AG04450 (cell line): ENCODE measurements around the gene MGA. TPM values are rescaled to one million over a fixed set of nuclear protein-coding genes. Genes with fewer than 3 reads are reported as not detected.

ENCODE experiments used
- CTCF ChIA-PET: fragments of 300-600, 350-600 bp; formaldehyde crosslinking; extraction: SDS; loops from one replicate; lab custom pipeline; 2022; ENCODE audit warnings: antibody characterized with exemption, inconsistent platforms; lab: Charles Lee
- POLR2A ChIA-PET: fragments of 350-600 bp; formaldehyde crosslinking; extraction: SDS; loops from one replicate; lab custom pipeline; 2021; ENCODE audit warnings: antibody characterized with exemption, inconsistent platforms; lab: Yijun Ruan, JAX
- DNase-seq: peaks from one replicate; pipeline ENCODE4 v3.0.0-alpha.2; 2011; ENCODE audit warnings: low read depth, low spot score
- H3K27ac ChIP-seq: one replicate; pipeline ENCODE4 v1.5.1; 2012; ENCODE audit warnings: low read depth, low read length, control low read depth
- H3K27me3 ChIP-seq: one replicate; pipeline ENCODE4 v1.6.0; 2012; ENCODE audit warnings: low read length; ENCODE audit not compliant: control insufficient read depth, insufficient read depth
- H3K4me3 ChIP-seq: 2 replicates; pipeline ENCODE4 v1.5.1; 2011; ENCODE audit warnings: mild to moderate bottlenecking, low read depth, low read length, control low read depth
- H3K9me3 ChIP-seq: 2 replicates; pipeline ENCODE4 v1.5.1; 2012; ENCODE audit warnings: low read length; ENCODE audit not compliant: control insufficient read depth, insufficient read depth
- polyA plus RNA-seq: library from polyadenylated mRNA; depleted of rRNA; stranded (reverse); fragments of >200 nt; gene quantifications from 2 replicates; pipeline ENCODE4 v1.2.3, GENCODE V29; 2011
- TF ChIP-seq, protein P1 (sequence below): IDR thresholded peaks from 2 replicates; pipeline ENCODE4 v1.5.1; 2011; ENCODE audit warnings: low read depth, low read length, control low read depth, inconsistent platforms

The MGA gene
- polyA plus RNA-seq, 1 experiment: 9.7 TPM

DNA sequence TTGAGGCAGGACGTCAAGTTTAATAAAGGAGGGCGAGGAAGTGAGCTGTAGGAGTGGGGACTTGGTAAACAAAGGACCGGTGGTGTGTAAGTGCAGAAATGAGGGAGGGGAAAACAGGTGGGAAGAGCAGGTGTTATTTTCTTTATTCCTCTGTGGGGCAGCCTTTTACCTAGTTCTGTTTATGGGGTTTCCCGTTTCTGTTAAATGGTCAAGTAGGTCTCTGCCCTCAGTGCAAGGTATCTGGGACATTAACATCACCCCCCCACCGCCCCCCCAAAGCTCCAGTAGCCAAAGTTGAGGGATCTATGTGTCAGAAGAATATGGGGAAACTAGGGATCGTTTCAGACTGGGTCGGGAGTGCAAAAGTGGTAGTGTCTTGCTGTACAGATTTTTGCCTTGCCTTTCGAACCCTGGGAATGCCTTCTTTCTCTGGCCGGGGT lies 893 bp downstream of the MGA start:
- CTCF ChIA-PET: interaction anchor here (0.8 kb wide), 1 partner anchor 57 kb away, joined by 4 read pairs; no protein-coding TSS in a partner anchor
- TF ChIP-seq, protein P1, sequence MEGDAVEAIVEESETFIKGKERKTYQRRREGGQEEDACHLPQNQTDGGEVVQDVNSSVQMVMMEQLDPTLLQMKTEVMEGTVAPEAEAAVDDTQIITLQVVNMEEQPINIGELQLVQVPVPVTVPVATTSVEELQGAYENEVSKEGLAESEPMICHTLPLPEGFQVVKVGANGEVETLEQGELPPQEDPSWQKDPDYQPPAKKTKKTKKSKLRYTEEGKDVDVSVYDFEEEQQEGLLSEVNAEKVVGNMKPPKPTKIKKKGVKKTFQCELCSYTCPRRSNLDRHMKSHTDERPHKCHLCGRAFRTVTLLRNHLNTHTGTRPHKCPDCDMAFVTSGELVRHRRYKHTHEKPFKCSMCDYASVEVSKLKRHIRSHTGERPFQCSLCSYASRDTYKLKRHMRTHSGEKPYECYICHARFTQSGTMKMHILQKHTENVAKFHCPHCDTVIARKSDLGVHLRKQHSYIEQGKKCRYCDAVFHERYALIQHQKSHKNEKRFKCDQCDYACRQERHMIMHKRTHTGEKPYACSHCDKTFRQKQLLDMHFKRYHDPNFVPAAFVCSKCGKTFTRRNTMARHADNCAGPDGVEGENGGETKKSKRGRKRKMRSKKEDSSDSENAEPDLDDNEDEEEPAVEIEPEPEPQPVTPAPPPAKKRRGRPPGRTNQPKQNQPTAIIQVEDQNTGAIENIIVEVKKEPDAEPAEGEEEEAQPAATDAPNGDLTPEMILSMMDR: no peak
- Histone ChIP-seq H3K27me3 (no peaks in the 10 kb centered on the region), H3K4me3 (peak overlapping the region; percentile 69), H3K9me3 (peaks cover 10% of the 10 kb centered on the region; the same call in 1 of the 2 replicates), H3K27ac (peak overlapping the region; percentile 88)
- DNase-seq: no peak
- POLR2A ChIA-PET: interaction anchor here (0.6 to 1.3 kb wide), 5 partner anchors 22 to 269 kb away, joined by 3 to 4 read pairs (median 3); partner anchors contain the start of gene RPAP1

GRCh38 chr15:41661518-41662225 lies 1.5 kb downstream of the MGA start:
- ChIA-PET POLR2A (interaction anchor here (0.8 kb wide), 1 partner anchor 40 kb away, joined by 3 read pairs; no protein-coding TSS in a partner anchor), CTCF (no interaction called here)
- Histone ChIP-seq H3K27ac (peak overlapping the region; percentile 88), H3K27me3 (no peaks in the 10 kb centered on the region), H3K9me3 (peaks cover 10% of the 10 kb centered on the region; the same call in 1 of the 2 replicates), H3K4me3 (peak overlapping the region; percentile 69)
- TF ChIP-seq, protein P1: no peak
- DNase-seq: peak; percentile 39

DNA sequence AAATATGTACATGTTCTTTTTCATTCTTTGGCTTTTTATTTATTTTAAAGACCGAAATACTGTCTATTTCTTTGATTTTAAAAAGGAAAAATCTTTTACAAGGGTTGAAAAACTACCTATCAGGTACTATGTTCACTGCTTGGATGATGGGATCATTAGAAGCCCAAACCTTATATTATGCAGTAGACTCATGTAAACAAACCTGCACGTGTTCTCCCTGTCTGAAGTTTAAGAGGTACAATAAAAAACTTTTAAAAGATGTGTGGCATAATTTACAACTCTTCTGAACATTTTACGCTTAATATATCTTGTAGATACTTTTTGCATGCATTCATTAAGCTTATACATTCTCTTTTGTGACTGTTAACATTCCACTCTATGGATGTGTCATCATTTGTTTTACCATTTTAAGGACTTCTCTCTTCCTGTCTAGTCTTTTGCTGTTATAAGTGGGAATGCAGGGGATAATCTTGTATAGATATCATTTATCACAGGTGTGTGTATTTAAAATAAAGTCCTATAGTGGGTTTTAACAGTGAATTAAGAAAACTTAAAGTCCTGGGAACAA lies 6.2 kb downstream of the MGA start:
- POLR2A ChIA-PET: no interaction called here
- CTCF ChIA-PET: no interaction called here
- no peak for DNase-seq
- no peak overlapping the region for H3K4me3 ChIP-seq
- no peak overlapping the region for H3K27ac ChIP-seq
- TF ChIP-seq, protein P1: no peak
- no peaks in the 10 kb centered on the region for H3K9me3 ChIP-seq
- H3K27me3 ChIP-seq: no peaks in the 10 kb centered on the region

DNA sequence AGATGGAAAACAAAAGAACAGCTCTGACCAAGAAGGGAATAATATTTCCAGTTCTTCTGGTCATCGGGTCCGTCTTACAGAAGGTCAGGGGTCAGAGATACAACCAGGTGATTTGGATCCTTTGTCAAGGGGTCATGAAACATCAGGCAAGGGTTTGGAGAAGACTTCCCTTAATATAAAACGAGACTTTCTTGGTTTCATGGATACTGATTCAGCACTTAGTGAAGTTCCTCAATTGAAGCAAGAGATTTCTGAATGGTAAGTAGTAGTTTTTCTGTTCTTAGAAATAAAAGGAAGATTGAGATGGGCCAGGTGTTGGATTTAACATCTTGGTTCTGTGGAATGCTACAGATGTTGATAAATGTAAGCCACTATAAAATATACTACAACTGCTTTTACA lies 9.5 kb downstream of the MGA start:
- H3K9me3 ChIP-seq: no peaks in the 10 kb centered on the region
- ChIA-PET POLR2A (no interaction called here), CTCF (no interaction called here)
- DNase-seq: no peak
- TF ChIP-seq, protein P1: no peak
- no peaks in the 10 kb centered on the region for H3K27me3 ChIP-seq
- H3K27ac ChIP-seq: no peak overlapping the region
- no peak overlapping the region for H3K4me3 ChIP-seq
